IMR-90 (cell line): Measurements from ENCODE around the gene FUCA2. TPM values are rescaled to one million over a fixed set of nuclear protein-coding genes. Genes with fewer than 3 reads are reported as not detected.

Experiments
- ATAC-seq: fragments of 200-7000 bp; cut with Tn5 transposase; 2 replicates; pipeline ENCODE4 v1.9.1; 2020; ENCODE audit warnings: low read depth, mild to moderate bottlenecking, moderate library complexity
- BruUV-seq: library from RNA; stranded (reverse); fragments of 400-500 nt; replicated peaks from 2 replicates; lab custom pipeline; 2021; lab: Mats Ljungman, UMichigan
- CTCF ChIA-PET: fragments of 300-600 bp; formaldehyde crosslinking; extraction: SDS; loops from one replicate; lab custom pipeline; 2021; ENCODE audit warnings: antibody characterized with exemption; lab: Yijun Ruan, JAX
- POLR2A ChIA-PET: fragments of 300-600 bp; sonication (Branson Sonifier 250); formaldehyde crosslinking; loops from one replicate; lab custom pipeline; 2022; ENCODE audit warnings: antibody characterized with exemption; ENCODE audit not compliant: unreplicated experiment; lab: Charles Lee
- DNase-seq: peaks from one replicate; pipeline ENCODE4 v3.0.0; 2013
- H2AFZ ChIP-seq: replicated peaks from 2 replicates; pipeline ENCODE3; 2013; ENCODE audit warnings: low read length, mild to moderate bottlenecking; ENCODE audit not compliant: poor library complexity
- H2AK5ac ChIP-seq: 2 replicates; pipeline ENCODE4 v1.6.1; 2013; ENCODE audit warnings: low read depth, low read length, inconsistent platforms
- H2AK9ac ChIP-seq: replicated peaks from 2 replicates; pipeline ENCODE3; 2013; ENCODE audit warnings: mild to moderate bottlenecking, low read depth, low read length, moderate library complexity; ENCODE audit not compliant: poor library complexity
- H2BK120ac ChIP-seq: 2 replicates; pipeline ENCODE4 v1.6.1; 2013; ENCODE audit warnings: low read depth, low read length, inconsistent platforms
- H2BK15ac ChIP-seq: 3 replicates; pipeline ENCODE4 v1.6.1; 2013; ENCODE audit warnings: low read depth, low read length, inconsistent platforms
- H2BK20ac ChIP-seq: 2 replicates; pipeline ENCODE4 v1.6.1; 2013; ENCODE audit warnings: low read depth, mild to moderate bottlenecking, inconsistent platforms, low read length, moderate library complexity
- H2BK5ac ChIP-seq: 2 replicates; pipeline ENCODE4 v1.6.1; 2013; ENCODE audit warnings: mild to moderate bottlenecking, low read depth, low read length, inconsistent platforms; ENCODE audit not compliant: poor library complexity, severe bottlenecking
- H3K14ac ChIP-seq: replicated peaks from 2 replicates; pipeline ENCODE4 v1.6.1; 2013; ENCODE audit warnings: low read depth, low read length, inconsistent platforms
- H3K18ac ChIP-seq: 2 replicates; pipeline ENCODE4 v1.6.1; 2013; ENCODE audit warnings: low read depth, low read length, control low read depth
- H3K23ac ChIP-seq: 2 replicates; pipeline ENCODE4 v1.6.1; 2013; ENCODE audit warnings: low read depth, low read length, inconsistent platforms
- H3K27ac ChIP-seq: 2 replicates; pipeline ENCODE4 v1.5.1; 2013; ENCODE audit warnings: mild to moderate bottlenecking, control low read depth, low read length; ENCODE audit not compliant: insufficient read depth
- H3K27me3 ChIP-seq: 2 replicates; pipeline ENCODE4 v1.6.1; 2013; ENCODE audit warnings: low read length; ENCODE audit not compliant: control insufficient read depth, insufficient read depth
- H3K36me3 ChIP-seq: 2 replicates; pipeline ENCODE4 v1.6.1; 2013; ENCODE audit warnings: low read length, mixed read lengths; ENCODE audit not compliant: control insufficient read depth, insufficient read depth
- H3K4ac ChIP-seq: 2 replicates; pipeline ENCODE4 v1.6.1; 2013; ENCODE audit warnings: low read depth, low read length, inconsistent platforms
- H3K4me1 ChIP-seq: 2 replicates; pipeline ENCODE4 v1.6.1; 2013; ENCODE audit warnings: low read length, mixed read lengths; ENCODE audit not compliant: control insufficient read depth, insufficient read depth
- H3K4me2 ChIP-seq: 2 replicates; pipeline ENCODE4 v1.6.1; 2013; ENCODE audit warnings: low read depth, mild to moderate bottlenecking, control low read depth, low read length, moderate library complexity
- H3K4me3 ChIP-seq: 2 replicates; pipeline ENCODE4 v1.5.1; 2013; ENCODE audit warnings: low read depth, mild to moderate bottlenecking, control low read depth, low read length, moderate library complexity; ENCODE audit not compliant: insufficient read depth
- H3K56ac ChIP-seq: 2 replicates; pipeline ENCODE4 v1.6.1; 2013; ENCODE audit warnings: low read length, inconsistent platforms; ENCODE audit not compliant: insufficient read depth; ENCODE audit errors: extremely low read depth
- H3K79me1 ChIP-seq, 2 experiments: 2 replicates each; pipeline ENCODE4 v1.6.1; 2013; ENCODE audit warnings: low read length in 2 of 2, inconsistent platforms in 1 of 2, low read depth in 1 of 2
- H3K9ac ChIP-seq: 2 replicates; pipeline ENCODE4 v1.6.1; 2013; ENCODE audit warnings: low read depth, low read length, control low read depth
- H3K9me1 ChIP-seq: 2 replicates; pipeline ENCODE4 v1.6.1; 2013; ENCODE audit warnings: low read length, inconsistent platforms; ENCODE audit not compliant: insufficient read depth
- H3K9me3 ChIP-seq: 2 replicates; pipeline ENCODE4 v1.6.1; 2013; ENCODE audit warnings: low read length; ENCODE audit not compliant: control insufficient read depth, insufficient read depth
- H4K20me1 ChIP-seq: 2 replicates; pipeline ENCODE4 v1.6.1; 2013; ENCODE audit warnings: low read length, inconsistent platforms; ENCODE audit not compliant: insufficient read depth
- H4K5ac ChIP-seq: 2 replicates; pipeline ENCODE4 v1.6.1; 2013; ENCODE audit warnings: mild to moderate bottlenecking, low read depth, low read length, control low read depth
- H4K8ac ChIP-seq, 2 experiments: 2 replicates each; pipeline ENCODE4 v1.6.1; 2013; ENCODE audit warnings: low read depth in 2 of 2, low read length in 2 of 2, control low read depth in 1 of 2, inconsistent platforms in 1 of 2
- H4K91ac ChIP-seq: 2 replicates; pipeline ENCODE4 v1.6.1; 2013; ENCODE audit warnings: low read depth, low read length, inconsistent platforms; ENCODE audit not compliant: insufficient read depth
- BHLHE40 ChIP-seq: fragments of 150-350 bp; IDR thresholded peaks from 2 replicates; pipeline ENCODE4 v1.6.1; 2016; ENCODE audit warnings: mild to moderate bottlenecking, low read depth, low read length
- CEBPB ChIP-seq: IDR thresholded peaks from 2 replicates; pipeline ENCODE4 v1.6.1; 2012; ENCODE audit warnings: low read depth, low read length, improper control_type of control experiment
- CHD1 ChIP-seq: IDR thresholded peaks from 2 replicates; pipeline ENCODE4 v1.6.1; 2012; ENCODE audit warnings: low read depth, low read length, improper control_type of control experiment
- FOS ChIP-seq: fragments of 150-350 bp; IDR thresholded peaks from 2 replicates; pipeline ENCODE4 v1.6.1; 2016; ENCODE audit warnings: low read depth, low read length
- MAZ ChIP-seq: IDR thresholded peaks from 2 replicates; pipeline ENCODE4 v1.6.1; 2012; ENCODE audit warnings: low read depth, mild to moderate bottlenecking, low read length, improper control_type of control experiment, moderate library complexity, borderline replicate concordance
- MXI1 ChIP-seq: IDR thresholded peaks from 2 replicates; pipeline ENCODE4 v1.6.1; 2012; ENCODE audit warnings: low read depth, mild to moderate bottlenecking, low read length, moderate library complexity, borderline replicate concordance
- NFE2L2 ChIP-seq: fragments of 150-350 bp; IDR thresholded peaks from 2 replicates; pipeline ENCODE4 v1.6.1; 2016; ENCODE audit warnings: low read depth, mild to moderate bottlenecking, low read length
- RAD21 ChIP-seq: IDR thresholded peaks from 2 replicates; pipeline ENCODE4 v1.6.1; 2012; ENCODE audit warnings: low read length, improper control_type of control experiment
- RCOR1 ChIP-seq: IDR thresholded peaks from 2 replicates; pipeline ENCODE4 v1.6.1; 2012; ENCODE audit warnings: mild to moderate bottlenecking, low read length, improper control_type of control experiment; ENCODE audit not compliant: insufficient replicate concordance
- RFX5 ChIP-seq: IDR thresholded peaks from 2 replicates; pipeline ENCODE4 v1.8.0; 2012; ENCODE audit warnings: low read depth, mild to moderate bottlenecking, low read length, moderate library complexity
- SMC3 ChIP-seq: fragments of 150-350 bp; IDR thresholded peaks from 2 replicates; pipeline ENCODE4 v1.6.1; 2016; ENCODE audit warnings: low read depth, mild to moderate bottlenecking, antibody characterized with exemption, low read length, moderate library complexity
- WGBS, 2 experiments: methylation state at CpG; one replicate each; pipeline versions ENCODE4 v1.1.5 to v1.1.7; 2013; ENCODE audit warnings: missing lambda C conversion rate in 2 of 2; ENCODE audit not compliant: insufficient read length in 1 of 2; ENCODE audit errors: extremely low coverage in 2 of 2; 5-methylcytosine and 5-hydroxymethylcytosine counted together
- dilution Hi-C: fragments of 300-500 bp; cut with HindIII; formaldehyde crosslinking; loops from one replicate; pipeline ENCODE4 v1.14.3; 2018; ENCODE audit warnings: low sequenced_read_pairs; ENCODE audit not compliant: unreplicated experiment
- in situ Hi-C: fragments of 300-500 bp; cut with MboI; formaldehyde crosslinking; loops from 3 replicates; pipeline ENCODE4 v1.14.3; 2019; ENCODE audit warnings: low sequenced_read_pairs, inconsistent platforms, mixed read lengths
- intact Hi-C: fragments of 100-400 bp; cut with micrococcal nuclease; formaldehyde crosslinking; loops from 2 replicates; pipeline ENCODE4 v1.10.0; 2022
- polyA plus RNA-seq, 3 experiments: library from polyadenylated mRNA; depleted of rRNA; stranded (reverse); fragments of >200 nt; gene quantifications; 2 replicates each; pipeline ENCODE4 v1.2.3, GENCODE V29; 2012; ENCODE audit warnings: low replicate concordance in 1 of 3
- total RNA-seq: library from RNA; depleted of rRNA; stranded (reverse); fragments of >200 nt; gene quantifications from 2 replicates; pipeline ENCODE4 v1.2.3, GENCODE V29; 2012
- TF ChIP-seq, protein P1 (sequence below): conservative IDR thresholded peaks from 2 replicates; pipeline ENCODE4 v1.5.1; 2012; ENCODE audit warnings: mild to moderate bottlenecking, low read depth, low read length, improper control_type of control experiment

Gene FUCA2
- total and polyA plus RNA-seq, 2 of the 4 experiments (the other 2 are of a cell fraction), result 44.1 to 47.4 TPM

DNA sequence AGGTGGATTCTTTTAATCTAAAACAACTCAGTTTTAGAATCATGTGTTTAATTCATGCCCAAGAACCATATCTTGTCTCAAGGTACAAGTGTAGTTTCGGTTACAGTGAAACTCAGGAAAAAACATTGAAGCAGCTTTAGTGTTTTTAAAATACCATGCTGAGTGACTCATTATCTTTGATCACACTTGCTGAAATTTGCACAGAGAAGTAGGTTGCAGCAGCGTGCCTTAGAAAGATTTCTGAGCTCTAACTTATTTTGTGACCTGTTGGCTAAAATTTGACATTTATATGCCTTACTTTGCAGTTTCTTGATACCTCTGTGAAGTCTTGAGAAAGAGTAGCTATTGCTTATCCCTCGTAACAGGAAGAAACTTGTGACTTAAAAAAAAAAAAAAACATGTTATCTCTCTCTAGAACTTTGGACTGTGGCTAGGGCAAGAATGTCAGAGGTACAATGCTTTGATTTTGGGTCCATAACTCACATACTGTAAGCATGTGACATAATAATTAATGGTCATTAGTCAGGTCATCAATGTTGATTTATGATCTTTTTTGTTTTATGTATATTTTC, 34.5 kb upstream of the FUCA2 start:
- H4K5ac ChIP-seq, result no peak overlapping the region
- H3K18ac ChIP-seq, result no peak overlapping the region
- H3K36me3 ChIP-seq, result no peaks in the 10 kb centered on the region; the same call in 1 of the 2 replicates
- intact Hi-C loops, result no loop called here
- peaks cover 7% of the 10 kb centered on the region; the same call in 1 of the 2 replicates for H3K4me1 ChIP-seq
- no peak overlapping the region for H4K91ac ChIP-seq
- no peak overlapping the region for H2AK9ac ChIP-seq
- H3K4me2 ChIP-seq, result peak overlapping the region; percentile 55; the same call in 1 of the 2 replicates
- no peak overlapping the region; the same call in 1 of the 2 replicates for H3K9ac ChIP-seq
- no peak for TF ChIP-seq CHD1
- no peak for TF ChIP-seq RFX5
- no peak for TF ChIP-seq BHLHE40
- no peak for TF ChIP-seq RCOR1
- TF ChIP-seq RAD21, result no peak
- TF ChIP-seq, protein P1, sequence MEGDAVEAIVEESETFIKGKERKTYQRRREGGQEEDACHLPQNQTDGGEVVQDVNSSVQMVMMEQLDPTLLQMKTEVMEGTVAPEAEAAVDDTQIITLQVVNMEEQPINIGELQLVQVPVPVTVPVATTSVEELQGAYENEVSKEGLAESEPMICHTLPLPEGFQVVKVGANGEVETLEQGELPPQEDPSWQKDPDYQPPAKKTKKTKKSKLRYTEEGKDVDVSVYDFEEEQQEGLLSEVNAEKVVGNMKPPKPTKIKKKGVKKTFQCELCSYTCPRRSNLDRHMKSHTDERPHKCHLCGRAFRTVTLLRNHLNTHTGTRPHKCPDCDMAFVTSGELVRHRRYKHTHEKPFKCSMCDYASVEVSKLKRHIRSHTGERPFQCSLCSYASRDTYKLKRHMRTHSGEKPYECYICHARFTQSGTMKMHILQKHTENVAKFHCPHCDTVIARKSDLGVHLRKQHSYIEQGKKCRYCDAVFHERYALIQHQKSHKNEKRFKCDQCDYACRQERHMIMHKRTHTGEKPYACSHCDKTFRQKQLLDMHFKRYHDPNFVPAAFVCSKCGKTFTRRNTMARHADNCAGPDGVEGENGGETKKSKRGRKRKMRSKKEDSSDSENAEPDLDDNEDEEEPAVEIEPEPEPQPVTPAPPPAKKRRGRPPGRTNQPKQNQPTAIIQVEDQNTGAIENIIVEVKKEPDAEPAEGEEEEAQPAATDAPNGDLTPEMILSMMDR, result no peak
- TF ChIP-seq MAZ, result no peak
- no peak for TF ChIP-seq FOS
- TF ChIP-seq CEBPB, result no peak
- no peak for TF ChIP-seq SMC3
- no peak for TF ChIP-seq NFE2L2
- TF ChIP-seq MXI1, result no peak
- H3K79me1 ChIP-seq, result peaks cover 30 to 36% of the 10 kb centered on the region in 2 experiments
- in situ Hi-C loops, result no loop called here
- H4K8ac ChIP-seq, result no peak overlapping the region
- peak; percentile 59 for DNase-seq
- H3K23ac ChIP-seq, result no peak overlapping the region
- no peaks in the 10 kb centered on the region for H3K9me1 ChIP-seq
- dilution Hi-C loops, result no loop called here
- H3K27ac ChIP-seq, result no peak overlapping the region
- no CpG with 5 or more reads among the region's 3 CpGs for WGBS, 2 experiments
- no peak overlapping the region for H2BK15ac ChIP-seq
- H3K56ac ChIP-seq, result no peak overlapping the region
- H3K14ac ChIP-seq, result no peak overlapping the region
- H2BK5ac ChIP-seq, result no peak overlapping the region
- no peak overlapping the region for H3K4ac ChIP-seq
- ChIA-PET CTCF (interaction anchor here (0.6 to 0.7 kb wide), 2 partner anchors 467 to 477 kb away, joined by 3 read pairs; no protein-coding TSS in a partner anchor), POLR2A (interaction anchor here (0.7 kb wide), 1 partner anchor 34 kb away, joined by 4 read pairs; the partner anchor contains the start of gene FUCA2)
- H4K20me1 ChIP-seq, result no peaks in the 10 kb centered on the region
- no peak overlapping the region for H2BK20ac ChIP-seq
- no peak overlapping the region for H2BK120ac ChIP-seq
- no peak overlapping the region for H2AFZ ChIP-seq
- no peaks in the 10 kb centered on the region for H3K9me3 ChIP-seq
- no peak overlapping the region for H2AK5ac ChIP-seq
- no TSS peak for BruUV-seq
- H3K4me3 ChIP-seq, result no peak overlapping the region
- no peaks in the 10 kb centered on the region for H3K27me3 ChIP-seq
- ATAC-seq, result peak; percentile 80
